Measurements from ENCODE around the gene NAV3. TPM values are rescaled to one million over a fixed set of nuclear protein-coding genes. Genes with fewer than 3 reads are reported as not detected.

NAV3 gene
- total and polyA plus RNA-seq, 2 of the 4 experiments (the other 2 are of a cell fraction), result 25.5 to 106 TPM

DNA sequence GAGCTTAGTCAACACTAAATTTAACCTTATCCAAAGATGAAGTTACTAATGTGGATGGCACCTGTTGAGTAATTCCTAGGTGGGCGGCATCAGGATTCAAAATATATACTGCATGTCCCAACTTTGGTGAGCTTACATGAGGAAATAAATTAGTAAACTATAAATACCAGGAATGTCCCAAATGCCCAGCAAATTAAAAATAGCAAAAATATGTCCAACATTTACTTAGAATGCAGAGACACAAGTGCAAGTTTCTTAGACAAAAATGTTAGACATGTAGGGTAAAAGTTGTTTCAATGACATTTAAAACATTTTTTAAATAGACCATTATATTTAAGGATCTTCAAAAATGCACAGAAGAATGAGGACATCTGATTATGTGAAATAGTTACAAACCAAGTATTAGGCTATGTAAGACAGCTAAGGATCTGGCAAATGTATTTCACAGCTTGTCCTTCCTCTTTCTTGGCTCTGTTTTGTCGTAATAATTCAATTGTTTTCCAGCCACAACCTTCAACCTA is 115.9 kb downstream of the NAV3 start:
- intact Hi-C loops (cut with micrococcal nuclease), result loop anchor here (10.0 kb wide), 1 partner anchor 882 kb away; the partner anchor contains the start of gene E2F7
- ATAC-seq (ENCODE audit: low read depth), result peak; percentile 50
- dilution Hi-C loops (cut with HindIII; ENCODE audit: low sequenced_read_pairs, unreplicated experiment), result no loop called here
- H3K23ac ChIP-seq (ENCODE audit: low read depth, low read length), result peak overlapping the region; percentile 99; the same call in 1 of the 2 replicates
- H2AK9ac ChIP-seq (replicated peaks; ENCODE audit: low read depth, low read length, poor library complexity), result no peak overlapping the region
- H2BK15ac ChIP-seq (ENCODE audit: low read depth, low read length), result peak overlapping the region; percentile 67; the same call in 2 of the 3 replicates
- H2AFZ ChIP-seq (replicated peaks; ENCODE audit: low read length, poor library complexity), result no peak overlapping the region
- DNase-seq, result peak; percentile 19
- no CpG with 5 or more reads among the region's 2 CpGs for WGBS, 2 experiments (ENCODE audit: extremely low coverage in 2 of 2, insufficient read length in 1 of 2)
- peak overlapping the region; percentile 78; the same call in 1 of the 2 replicates for H3K27ac ChIP-seq (ENCODE audit: insufficient read depth, low read length)
- peak overlapping the region; percentile 97 for H2BK5ac ChIP-seq (ENCODE audit: low read depth, low read length, poor library complexity, severe bottlenecking)
- no peaks in the 10 kb centered on the region; the same call in 1 of the 2 replicates for H3K9me3 ChIP-seq (ENCODE audit: control insufficient read depth, insufficient read depth, low read length)
- no TSS peak for BruUV-seq (replicated peaks)
- peak overlapping the region; percentile 88; the same call in 1 of the 2 replicates for H2BK20ac ChIP-seq (ENCODE audit: low read depth, low read length)
- peaks cover 1% of the 10 kb centered on the region; the same call in 1 of the 2 replicates for H3K36me3 ChIP-seq (ENCODE audit: control insufficient read depth, insufficient read depth, low read length)
- H3K4me1 ChIP-seq (ENCODE audit: control insufficient read depth, insufficient read depth, low read length), result peaks cover 5% of the 10 kb centered on the region; the same call in 1 of the 2 replicates
- H3K4me2 ChIP-seq (ENCODE audit: low read depth, low read length), result peak overlapping the region; percentile 93
- ChIA-PET CTCF (no interaction called here), POLR2A (ENCODE audit: unreplicated experiment) (no interaction called here)
- peak overlapping the region; percentile 90 for H3K14ac ChIP-seq (replicated peaks; ENCODE audit: low read depth, low read length)
- peak overlapping the region; percentile 52 for H3K56ac ChIP-seq (ENCODE audit: extremely low read depth, insufficient read depth, low read length)
- H3K27me3 ChIP-seq (ENCODE audit: control insufficient read depth, insufficient read depth, low read length), result no peaks in the 10 kb centered on the region
- H3K9ac ChIP-seq (ENCODE audit: low read depth, low read length), result peak overlapping the region; percentile 59; the same call in 1 of the 2 replicates
- peak overlapping the region; percentile 18; the same call in 1 of the 2 replicates for H3K4me3 ChIP-seq (ENCODE audit: insufficient read depth, low read depth, low read length)
- peak overlapping the region; percentile 57 for H2AK5ac ChIP-seq (ENCODE audit: low read depth, low read length)
- H3K4ac ChIP-seq (ENCODE audit: low read depth, low read length), result peak overlapping the region; percentile 83; the same call in 1 of the 2 replicates
- H4K5ac ChIP-seq (ENCODE audit: low read depth, low read length), result peak overlapping the region; percentile 93; the same call in 1 of the 2 replicates
- in situ Hi-C loops (cut with MboI; ENCODE audit: low sequenced_read_pairs), result loop anchor here (25.0 kb wide), 1 partner anchor 884 kb away; the partner anchor contains the start of gene E2F7
- peak overlapping the region; percentile 4 to 87; a peak in 3 of 4 replicates for H4K8ac ChIP-seq (ENCODE audit: low read depth in 2 of 2, low read length in 2 of 2)
- H3K18ac ChIP-seq (ENCODE audit: low read depth, low read length), result peak overlapping the region; percentile 96
- no peaks in the 10 kb centered on the region for H3K9me1 ChIP-seq (ENCODE audit: insufficient read depth, low read length)
- peaks cover 3 to 23% of the 10 kb centered on the region in 2 experiments; a peak in 3 of 4 replicates for H3K79me1 ChIP-seq (ENCODE audit: low read depth in 1 of 2, low read length in 2 of 2)
- H2BK120ac ChIP-seq (ENCODE audit: low read depth, low read length), result peak overlapping the region; percentile 96
- H4K20me1 ChIP-seq (ENCODE audit: insufficient read depth, low read length), result no peaks in the 10 kb centered on the region
- H4K91ac ChIP-seq (ENCODE audit: insufficient read depth, low read depth, low read length), result peak overlapping the region; percentile 29; the same call in 1 of the 2 replicates
- TF ChIP-seq MAFK (IDR thresholded peaks at IDR 0.05; ENCODE audit: low read depth, low read length) (no peak), RCOR1 (IDR thresholded peaks at IDR 0.05; ENCODE audit: insufficient replicate concordance, low read length) (no peak), MAZ (IDR thresholded peaks at IDR 0.05; ENCODE audit: borderline replicate concordance, low read depth, low read length) (no peak), CEBPB (IDR thresholded peaks at IDR 0.05; ENCODE audit: low read depth, low read length) (0 out of 2 replicates have a peak, but pooled peaks have one; percentile 21), BHLHE40 (IDR thresholded peaks at IDR 0.05; ENCODE audit: low read depth, low read length) (no peak), CHD1 (IDR thresholded peaks at IDR 0.05; ENCODE audit: low read depth, low read length) (no peak), RFX5 (IDR thresholded peaks at IDR 0.05; ENCODE audit: low read depth, low read length) (no peak)
- TF ChIP-seq, protein P1, sequence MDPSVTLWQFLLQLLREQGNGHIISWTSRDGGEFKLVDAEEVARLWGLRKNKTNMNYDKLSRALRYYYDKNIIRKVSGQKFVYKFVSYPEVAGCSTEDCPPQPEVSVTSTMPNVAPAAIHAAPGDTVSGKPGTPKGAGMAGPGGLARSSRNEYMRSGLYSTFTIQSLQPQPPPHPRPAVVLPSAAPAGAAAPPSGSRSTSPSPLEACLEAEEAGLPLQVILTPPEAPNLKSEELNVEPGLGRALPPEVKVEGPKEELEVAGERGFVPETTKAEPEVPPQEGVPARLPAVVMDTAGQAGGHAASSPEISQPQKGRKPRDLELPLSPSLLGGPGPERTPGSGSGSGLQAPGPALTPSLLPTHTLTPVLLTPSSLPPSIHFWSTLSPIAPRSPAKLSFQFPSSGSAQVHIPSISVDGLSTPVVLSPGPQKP (IDR thresholded peaks at IDR 0.05; ENCODE audit: borderline replicate concordance, low read depth, low read length), result no peak

All from IMR-90 (cell line).